Neural cell (in vitro differentiated cells): Measurements from ENCODE around the gene DOK4. TPM values are rescaled to one million over a fixed set of nuclear protein-coding genes. Genes with fewer than 3 reads are reported as not detected.

Experiments used
- H2AFZ ChIP-seq: fragments of 200-600, 300-800 bp; sonication (generic), shearing (Covaris generic); 2 replicates; pipeline ENCODE4 v1.6.0; 2014; ENCODE audit warnings: low read depth, mild to moderate bottlenecking, antibody characterized with exemption, low read length, moderate library complexity
- H3F3A ChIP-seq: fragments of 200-600 bp; shearing (Covaris generic); 2 replicates; pipeline ENCODE4 v1.6.1; 2016; ENCODE audit warnings: mild to moderate bottlenecking, moderate library complexity, mixed read lengths, antibody characterized with exemption, low read length; ENCODE audit not compliant: insufficient read depth, poor library complexity, severe bottlenecking
- H3K27ac ChIP-seq: fragments of 200-600, 300-800 bp; sonication (generic), shearing (Covaris generic); 2 replicates; pipeline ENCODE4 v1.5.1; 2014; ENCODE audit warnings: mild to moderate bottlenecking, low read length, moderate library complexity
- H3K27me3 ChIP-seq: fragments of 300-800, 200-600 bp; sonication (generic), shearing (Covaris generic); 2 replicates; pipeline ENCODE4 v1.6.0; 2014; ENCODE audit warnings: mild to moderate bottlenecking, low read depth, low read length, moderate library complexity; ENCODE audit not compliant: insufficient read depth
- H3K36me3 ChIP-seq: fragments of 300-800, 200-600 bp; sonication (generic), shearing (Covaris generic); 2 replicates; pipeline ENCODE4 v1.5.1; 2014; ENCODE audit warnings: mild to moderate bottlenecking, antibody characterized with exemption, low read length, moderate library complexity; ENCODE audit not compliant: insufficient read depth
- H3K4me2 ChIP-seq: fragments of 300-800, 200-600 bp; sonication (generic), shearing (Covaris generic); 2 replicates; pipeline ENCODE4 v1.6.0; 2014; ENCODE audit warnings: mild to moderate bottlenecking, low read length
- H3K4me3 ChIP-seq: fragments of 300-800, 200-600 bp; sonication (generic), shearing (Covaris generic); 2 replicates; pipeline ENCODE4 v1.5.1; 2014; ENCODE audit warnings: mild to moderate bottlenecking, low read length, moderate library complexity
- H3K79me2 ChIP-seq: fragments of 200-600 bp; shearing (Covaris generic); replicated peaks from 2 replicates; pipeline ENCODE4 v1.6.0; 2014; ENCODE audit warnings: mild to moderate bottlenecking, low read length, moderate library complexity; ENCODE audit not compliant: insufficient read depth
- H3K9ac ChIP-seq: fragments of 300-800, 200-600 bp; sonication (generic), shearing (Covaris generic); 2 replicates; pipeline ENCODE4 v1.6.1; 2016; ENCODE audit warnings: mild to moderate bottlenecking, low read length, mixed read lengths
- H3K9me2 ChIP-seq: fragments of 200-600 bp; shearing (Covaris generic); 2 replicates; pipeline ENCODE4 v1.6.1; 2016; ENCODE audit warnings: mild to moderate bottlenecking, low read length, mixed read lengths; ENCODE audit not compliant: insufficient read depth
- H3K9me3 ChIP-seq: fragments of 200-600, 300-800 bp; sonication (generic), shearing (Covaris generic); 2 replicates; pipeline ENCODE4 v1.6.1; 2016; ENCODE audit warnings: mild to moderate bottlenecking, mixed run types, low read length, moderate library complexity, mixed read lengths
- H4K20me1 ChIP-seq: fragments of 200-600 bp; shearing (Covaris generic); 2 replicates; pipeline ENCODE4 v1.6.1; 2016; ENCODE audit warnings: mild to moderate bottlenecking, mixed run types; ENCODE audit not compliant: insufficient read depth
- CTCF ChIP-seq: fragments of 450-650 bp; IDR thresholded peaks from 2 replicates; pipeline ENCODE4 v1.5.1; 2014; ENCODE audit warnings: antibody characterized with exemption, mild to moderate bottlenecking, moderate library complexity; ENCODE audit not compliant: poor library complexity, severe bottlenecking
- EP300 ChIP-seq: fragments of 450-650 bp; conservative IDR thresholded peaks from 2 replicates; pipeline ENCODE4 v1.6.1; 2014; ENCODE audit warnings: antibody characterized with exemption, mild to moderate bottlenecking, moderate library complexity; ENCODE audit not compliant: poor library complexity, severe bottlenecking
- EZH2 ChIP-seq: fragments of 200-600, 300-800 bp; shearing (Covaris generic), sonication (generic); IDR thresholded peaks from 2 replicates; pipeline ENCODE4 v1.6.1; 2014; ENCODE audit warnings: antibody characterized with exemption, low read length, borderline replicate concordance, mild to moderate bottlenecking; ENCODE audit not compliant: insufficient read depth, poor library complexity, severe bottlenecking
- MXI1 ChIP-seq: fragments of 450-650 bp; conservative IDR thresholded peaks from 2 replicates; pipeline ENCODE4 v1.6.1; 2014; ENCODE audit warnings: antibody characterized with exemption, mild to moderate bottlenecking; ENCODE audit not compliant: poor library complexity, severe bottlenecking
- POLR2AphosphoS5 ChIP-seq: IDR thresholded peaks from 2 replicates; pipeline ENCODE4 v1.6.1; 2012
- RAD21 ChIP-seq: fragments of 450-650 bp; conservative IDR thresholded peaks from 2 replicates; pipeline ENCODE4 v1.6.1; 2014; ENCODE audit warnings: antibody characterized with exemption, mild to moderate bottlenecking, moderate library complexity
- REST ChIP-seq: IDR thresholded peaks from 2 replicates; pipeline ENCODE4 v1.6.1; 2012; ENCODE audit warnings: borderline replicate concordance
- SMC3 ChIP-seq: fragments of 450-650 bp; conservative IDR thresholded peaks from 2 replicates; pipeline ENCODE4 v1.6.1; 2014; ENCODE audit warnings: antibody characterized with exemption, mild to moderate bottlenecking, moderate library complexity; ENCODE audit not compliant: poor library complexity
- TAF1 ChIP-seq: IDR thresholded peaks from 2 replicates; pipeline ENCODE4 v1.6.1; 2012; ENCODE audit warnings: low read depth
- polyA plus RNA-seq: library from polyadenylated mRNA; depleted of rRNA; stranded (reverse); fragments of >200 nt; gene quantifications from 2 replicates; pipeline ENCODE4 v1.2.3, GENCODE V29; 2014

The DOK4 gene
- polyA plus RNA-seq, 1 donor from 2014 or later: 214 TPM

GRCh38 chr16:57504491-57504890, 18.2 kb upstream of the DOK4 start:
- Histone ChIP-seq H3K4me3 (no peak overlapping the region), H2AFZ (no peak overlapping the region), H3K27ac (no peak overlapping the region), H3K9me2 (no peaks in the 10 kb centered on the region), H3K27me3 (no peaks in the 10 kb centered on the region), H3K9ac (no peak overlapping the region), H3F3A (no peaks in the 10 kb centered on the region), H3K9me3 (no peaks in the 10 kb centered on the region), H3K36me3 (no peaks in the 10 kb centered on the region), H4K20me1 (no peaks in the 10 kb centered on the region), H3K79me2 (no peaks in the 10 kb centered on the region), H3K4me2 (no peak overlapping the region)
- TF ChIP-seq CTCF: no peak
- no peak for TF ChIP-seq RAD21
- TF ChIP-seq POLR2AphosphoS5: no peak
- no peak for TF ChIP-seq MXI1
- no peak for TF ChIP-seq SMC3
- no peak for TF ChIP-seq EZH2
- no peak for TF ChIP-seq TAF1
- TF ChIP-seq EP300: no peak
- no peak for TF ChIP-seq REST

DNA sequence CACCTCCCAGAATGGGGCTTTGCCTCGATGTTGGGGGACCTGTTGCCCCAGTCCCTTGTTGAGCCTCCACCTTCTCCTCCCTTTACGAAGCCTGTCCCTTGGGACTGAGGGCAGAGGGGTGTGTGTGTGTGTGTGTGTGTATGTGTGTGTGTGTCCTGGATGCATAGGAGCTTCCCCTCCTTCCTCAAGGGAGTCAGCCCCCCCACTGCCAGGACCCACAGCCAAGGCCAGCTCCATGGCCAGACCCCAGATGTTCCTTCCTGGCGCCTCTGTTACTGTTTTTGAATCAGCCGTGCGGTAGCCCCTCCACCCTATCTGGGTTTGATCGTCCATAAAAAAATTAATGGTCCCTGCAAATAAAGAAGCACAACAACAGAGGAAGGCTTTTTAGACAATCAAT, 17.7 kb upstream of the DOK4 start:
- TF ChIP-seq EZH2 (no peak), POLR2AphosphoS5 (no peak), REST (no peak), RAD21 (no peak), EP300 (no peak), SMC3 (no peak), MXI1 (no peak), CTCF (no peak)

More for the DNA sequence above, 17.7 kb upstream of the DOK4 start:
- H3K4me2 ChIP-seq: no peak overlapping the region
- H3K9me3 ChIP-seq: no peaks in the 10 kb centered on the region
- no peaks in the 10 kb centered on the region for H3K27me3 ChIP-seq
- H3K9me2 ChIP-seq: no peaks in the 10 kb centered on the region
- H3K27ac ChIP-seq: no peak overlapping the region
- H3K79me2 ChIP-seq: no peaks in the 10 kb centered on the region
- H4K20me1 ChIP-seq: no peaks in the 10 kb centered on the region
- H3F3A ChIP-seq: no peaks in the 10 kb centered on the region
- no peak overlapping the region for H3K4me3 ChIP-seq
- no peaks in the 10 kb centered on the region for H3K36me3 ChIP-seq
- H3K9ac ChIP-seq: no peak overlapping the region
- no peak overlapping the region for H2AFZ ChIP-seq
